Natural killer cell (primary cell): ENCODE results near the gene DUSP3. TPM values are rescaled to one million over a fixed set of nuclear protein-coding genes. Genes with fewer than 3 reads are reported as not detected.

Experiments used
- ATAC-seq, 3 donors: fragments of 150-1000 bp in 2 of 3; fragments of 200-7000 bp in 1 of 3; cut with Tn5 transposase; 1 replicate in 1 of 3; 2 replicates in 2 of 3; pipeline ENCODE4 v1.10.0; 2021; ENCODE audit warnings: mild to moderate bottlenecking in 2 of 3, moderate library complexity in 2 of 3
- DNase-seq, 2 donors: peaks; one replicate each; pipeline versions ENCODE4 v3.0.0 to v3.0.0-alpha.2; 2013 to 2021; ENCODE audit warnings: mixed read lengths in 1 of 2
- H3K27ac ChIP-seq: one replicate; pipeline ENCODE4 v1.5.1; 2013; ENCODE audit warnings: mild to moderate bottlenecking, low read length
- H3K27me3 ChIP-seq: one replicate; pipeline ENCODE4 v1.6.1; 2013; ENCODE audit warnings: low read length; ENCODE audit not compliant: control insufficient read depth, insufficient read depth
- H3K36me3 ChIP-seq: one replicate; pipeline ENCODE4 v1.6.1; 2013; ENCODE audit warnings: low read length; ENCODE audit not compliant: control insufficient read depth, insufficient read depth
- H3K4me1 ChIP-seq: one replicate; pipeline ENCODE4 v1.6.1; 2013; ENCODE audit warnings: low read length; ENCODE audit not compliant: control insufficient read depth, insufficient read depth
- H3K4me3 ChIP-seq: one replicate; pipeline ENCODE4 v1.5.1; 2013; ENCODE audit warnings: low read length
- H3K9me3 ChIP-seq: one replicate; pipeline ENCODE4 v1.6.1; 2013; ENCODE audit warnings: low read length; ENCODE audit not compliant: control insufficient read depth, insufficient read depth
- H3K27ac Mint-ChIP-seq, 2 donors: one replicate each; pipeline ENCODE4 v1.8.0; 2022; ENCODE audit warnings: mild to moderate bottlenecking in 2 of 2, mixed read lengths in 2 of 2, moderate library complexity in 1 of 2
- H3K27me3 Mint-ChIP-seq, 2 donors: one replicate each; pipeline ENCODE4 v1.8.0; 2022; ENCODE audit warnings: low read depth in 2 of 2, mixed read lengths in 2 of 2
- H3K36me3 Mint-ChIP-seq: one replicate; pipeline ENCODE4 v1.8.0; 2022; ENCODE audit warnings: mixed read lengths
- H3K4me1 Mint-ChIP-seq, 2 donors: one replicate each; pipeline ENCODE4 v1.8.0; 2022; ENCODE audit warnings: mixed read lengths in 2 of 2
- H3K4me3 Mint-ChIP-seq: one replicate; pipeline ENCODE4 v1.8.0; 2022; ENCODE audit warnings: mild to moderate bottlenecking, moderate library complexity, mixed read lengths
- H3K9me3 Mint-ChIP-seq, 2 donors: one replicate each; pipeline ENCODE4 v1.8.0; 2022; ENCODE audit warnings: mixed read lengths in 2 of 2
- WGBS: methylation state at CpG from one replicate; pipeline ENCODE4 v1.1.7; 2013; ENCODE audit warnings: missing lambda C conversion rate; ENCODE audit not compliant: insufficient coverage; 5-methylcytosine and 5-hydroxymethylcytosine counted together
- intact Hi-C: fragments of 100-400 bp; cut with micrococcal nuclease; formaldehyde crosslinking; loops from one replicate; pipeline ENCODE4 v1.14.2; 2022
- total RNA-seq, 4 donors: library from RNA; stranded (reverse); fragments of 120-200 nt in 1 of 4; gene quantifications; one replicate each; pipeline versions ENCODE4 v1.2.3 to v1.2.4, GENCODE V29; 2013 to 2022
- TF ChIP-seq, protein P1 (sequence below): fragments of 200-600 bp; IDR thresholded peaks from one replicate; pipeline ENCODE4 v1.8.0; 2022; ENCODE audit warnings: antibody characterized with exemption

DUSP3 gene
- total RNA-seq, 3 donors from 2014 or later (not counting 1 experiment from before 2014, with no cell fraction given): 6.3 to 15.9 (median 12.9) TPM

DNA sequence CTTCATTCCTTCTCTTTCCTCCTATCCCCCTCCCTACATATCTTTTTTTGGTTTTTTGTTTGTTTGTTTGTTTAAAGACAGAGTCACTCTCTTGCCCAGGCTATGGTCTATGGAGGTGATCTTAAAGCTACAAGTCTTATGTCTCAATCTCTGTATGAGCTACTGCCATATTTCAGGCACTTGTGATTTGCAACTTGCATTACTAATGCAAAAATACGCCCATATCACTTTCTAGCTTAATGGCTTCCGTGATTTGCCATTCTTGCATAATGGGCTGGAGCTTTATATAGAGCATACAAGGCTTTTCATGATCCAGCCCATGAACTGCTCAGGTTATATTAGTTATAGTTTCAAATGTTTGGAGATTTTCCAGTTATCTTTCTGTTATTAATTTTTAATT is 9.0 kb upstream of the DUSP3 start:
- H3K9me3 ChIP-seq: no peaks in the 10 kb centered on the region
- DNase-seq (no peak), ATAC-seq (no peak)
- intact Hi-C loops: no loop called here
- Mint-ChIP-seq H3K4me3 (no peak overlapping the region), H3K27me3 (peaks cover 19 to 42% of the 10 kb centered on the region in 2 donors), H3K4me1 (no peaks in the 10 kb centered on the region), H3K27ac (no peak overlapping the region), H3K9me3 (no peaks in the 10 kb centered on the region), H3K36me3 (no peaks in the 10 kb centered on the region)
- no peaks in the 10 kb centered on the region for H3K4me1 ChIP-seq
- WGBS: 92% methylated on average over 2 of the region's 2 CpGs
- TF ChIP-seq, protein P1, sequence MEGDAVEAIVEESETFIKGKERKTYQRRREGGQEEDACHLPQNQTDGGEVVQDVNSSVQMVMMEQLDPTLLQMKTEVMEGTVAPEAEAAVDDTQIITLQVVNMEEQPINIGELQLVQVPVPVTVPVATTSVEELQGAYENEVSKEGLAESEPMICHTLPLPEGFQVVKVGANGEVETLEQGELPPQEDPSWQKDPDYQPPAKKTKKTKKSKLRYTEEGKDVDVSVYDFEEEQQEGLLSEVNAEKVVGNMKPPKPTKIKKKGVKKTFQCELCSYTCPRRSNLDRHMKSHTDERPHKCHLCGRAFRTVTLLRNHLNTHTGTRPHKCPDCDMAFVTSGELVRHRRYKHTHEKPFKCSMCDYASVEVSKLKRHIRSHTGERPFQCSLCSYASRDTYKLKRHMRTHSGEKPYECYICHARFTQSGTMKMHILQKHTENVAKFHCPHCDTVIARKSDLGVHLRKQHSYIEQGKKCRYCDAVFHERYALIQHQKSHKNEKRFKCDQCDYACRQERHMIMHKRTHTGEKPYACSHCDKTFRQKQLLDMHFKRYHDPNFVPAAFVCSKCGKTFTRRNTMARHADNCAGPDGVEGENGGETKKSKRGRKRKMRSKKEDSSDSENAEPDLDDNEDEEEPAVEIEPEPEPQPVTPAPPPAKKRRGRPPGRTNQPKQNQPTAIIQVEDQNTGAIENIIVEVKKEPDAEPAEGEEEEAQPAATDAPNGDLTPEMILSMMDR: no peak
- peaks cover 2% of the 10 kb centered on the region for H3K27me3 ChIP-seq
- no peaks in the 10 kb centered on the region for H3K36me3 ChIP-seq
- H3K4me3 ChIP-seq: no peak overlapping the region
- no peak overlapping the region for H3K27ac ChIP-seq

DNA sequence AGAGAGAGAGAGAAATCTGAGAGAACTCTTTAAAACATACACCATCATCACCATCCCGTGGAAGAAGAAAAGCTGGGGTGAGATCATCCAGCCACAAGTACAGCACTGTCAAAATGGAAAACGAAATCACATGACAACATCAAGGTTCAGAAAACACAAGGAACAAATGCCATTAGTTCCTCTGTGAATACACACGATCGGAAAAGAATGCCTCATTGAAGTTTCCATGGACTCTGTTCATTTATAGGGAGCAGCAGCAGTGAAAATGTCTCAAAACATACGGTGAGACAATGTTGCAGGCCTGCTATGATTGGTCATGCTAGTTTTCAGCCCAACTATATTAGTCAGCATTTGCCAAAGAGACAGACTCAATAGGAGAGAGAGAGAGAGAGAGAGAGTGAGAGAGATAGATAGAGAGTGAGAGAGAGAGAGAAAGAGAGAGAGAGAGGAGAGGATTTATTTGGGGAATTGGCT is 5.9 kb upstream of the DUSP3 start:
- intact Hi-C loops: no loop called here
- TF ChIP-seq, protein P1: no peak
- no peaks in the 10 kb centered on the region for H3K36me3 ChIP-seq
- 83% methylated on average over 5 of the region's 5 CpGs for WGBS
- Mint-ChIP-seq H3K4me3 (no peak overlapping the region), H3K27ac (no peak overlapping the region), H3K4me1 (no peaks in the 10 kb centered on the region), H3K9me3 (no peaks in the 10 kb centered on the region), H3K36me3 (no peaks in the 10 kb centered on the region), H3K27me3 (peaks cover 42 to 47% of the 10 kb centered on the region in 2 donors)
- peaks cover under 1% of the 10 kb centered on the region for H3K4me1 ChIP-seq
- H3K27me3 ChIP-seq: peaks cover 4% of the 10 kb centered on the region
- ATAC-seq (no peak), DNase-seq (no peak)
- H3K27ac ChIP-seq: no peak overlapping the region
- H3K9me3 ChIP-seq: no peaks in the 10 kb centered on the region
- H3K4me3 ChIP-seq: no peak overlapping the region

DNA sequence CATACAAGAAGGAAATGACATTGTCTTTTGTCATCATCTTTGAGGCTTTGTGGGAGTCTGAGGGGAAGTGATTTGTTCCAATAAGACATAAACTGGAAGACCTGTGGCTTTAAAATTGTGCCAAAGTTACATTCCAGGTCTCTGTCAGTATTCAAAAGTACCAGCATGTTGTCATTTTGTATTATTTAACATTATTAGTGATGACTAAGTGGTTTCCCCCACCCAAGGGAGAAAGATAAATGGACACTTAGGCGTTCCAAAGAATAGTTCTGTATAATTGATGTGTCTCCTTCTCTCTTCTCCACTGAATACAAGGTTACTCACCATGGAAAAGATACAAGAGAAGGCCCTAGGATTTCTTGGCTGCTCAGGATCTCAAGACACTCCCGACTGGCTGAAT is 5.3 kb upstream of the DUSP3 start:
- Histone ChIP-seq H3K4me1 (peaks cover 7% of the 10 kb centered on the region), H3K27me3 (peaks cover 7% of the 10 kb centered on the region), H3K9me3 (no peaks in the 10 kb centered on the region), H3K4me3 (no peak overlapping the region), H3K36me3 (no peaks in the 10 kb centered on the region), H3K27ac (no peak overlapping the region)
- ATAC-seq (no peak), DNase-seq (no peak)
- Mint-ChIP-seq H3K4me3 (no peak overlapping the region), H3K4me1 (peaks cover 0 to 4% of the 10 kb centered on the region in 2 donors), H3K27ac (no peak overlapping the region), H3K36me3 (no peaks in the 10 kb centered on the region), H3K27me3 (peaks cover 42 to 46% of the 10 kb centered on the region in 2 donors), H3K9me3 (no peaks in the 10 kb centered on the region)
- TF ChIP-seq, protein P1: no peak
- WGBS: 88% methylated on average over 1 of the region's 2 CpGs
- intact Hi-C loops: no loop called here
